NCI-H526 (cell line): ENCODE results near the gene AGBL4.

Source experiments
- DNase-seq, 2 experiments: peaks; one replicate each; lab custom pipeline; 2025; lab: John Stamatoyannopoulos, UW

The AGBL4 gene

GRCh38 chr1:48654606-48655210 lies 1369.0 kb downstream of the AGBL4 start:
- DNase-seq = no peak

GRCh38 chr1:48652334-48652733 lies 1371.4 kb downstream of the AGBL4 start:
- no peak for DNase-seq

- no peak for DNase-seq
These were observed 1373.9 kb downstream of the AGBL4 start for GRCh38 chr1:48649880-48650279.

- no peak for DNase-seq
These were observed 1377.9 kb downstream of the AGBL4 start for GRCh38 chr1:48645883-48646282.

GRCh38 chr1:48644905-48645605 lies 1378.7 kb downstream of the AGBL4 start:
- peak; percentile 82 to 91 for DNase-seq

- DNase-seq = no peak
These were observed 1379.4 kb downstream of the AGBL4 start for GRCh38 chr1:48644190-48644900.

- DNase-seq = no peak
These were observed 1380.6 kb downstream of the AGBL4 start for GRCh38 chr1:48643193-48643592.

GRCh38 chr1:48640836-48641492 lies 1382.8 kb downstream of the AGBL4 start:
- no peak for DNase-seq

GRCh38 chr1:48629867-48630266 lies 1393.9 kb downstream of the AGBL4 start:
- DNase-seq = no peak

- DNase-seq = peak in 1 of 2 experiments; percentile 1
These were observed 1396.3 kb downstream of the AGBL4 start for GRCh38 chr1:48627486-48627885.

- peak in 1 of 2 experiments; percentile 26 for DNase-seq
These were observed 1404.2 kb downstream of the AGBL4 start for GRCh38 chr1:48619539-48619938.

GRCh38 chr1:48617252-48617651 lies 1406.5 kb downstream of the AGBL4 start:
- DNase-seq = no peak

GRCh38 chr1:48616710-48617109 lies 1407.0 kb downstream of the AGBL4 start:
- no peak for DNase-seq

GRCh38 chr1:48611841-48612240 lies 1411.9 kb downstream of the AGBL4 start:
- no peak for DNase-seq

GRCh38 chr1:48610628-48611542 lies 1412.9 kb downstream of the AGBL4 start:
- DNase-seq = no peak

- DNase-seq = no peak
These were observed 1414.9 kb downstream of the AGBL4 start for GRCh38 chr1:48608882-48609281.

- no peak for DNase-seq
These were observed 1420.5 kb downstream of the AGBL4 start for GRCh38 chr1:48603222-48603621.

- DNase-seq = no peak
These were observed 1421.4 kb downstream of the AGBL4 start for GRCh38 chr1:48602349-48602748.

- DNase-seq = no peak
These were observed 1423.6 kb downstream of the AGBL4 start for GRCh38 chr1:48600182-48600581.

- DNase-seq = no peak
These were observed 1426.1 kb downstream of the AGBL4 start for GRCh38 chr1:48597663-48598062.

- no peak for DNase-seq
These were observed 1427.7 kb downstream of the AGBL4 start for GRCh38 chr1:48596046-48596445.

- DNase-seq = no peak
These were observed 1428.1 kb downstream of the AGBL4 start for GRCh38 chr1:48595613-48596012.
